SU-DHL-6 (cell line): ENCODE measurements around the gene ZSCAN10.

Experiments used
- H2AFZ ChIP-seq: fragments of 200-600 bp; sonication (generic); 2 replicates; pipeline ENCODE4 v1.6.1; 2014; ENCODE audit warnings: low read depth, mild to moderate bottlenecking, moderate library complexity, mixed read lengths, antibody characterized with exemption, low read length; ENCODE audit not compliant: severe bottlenecking
- H3F3A ChIP-seq: fragments of 200-600 bp; shearing (Covaris generic); 2 replicates; pipeline ENCODE4 v1.6.0; 2016; ENCODE audit warnings: antibody characterized with exemption, mild to moderate bottlenecking; ENCODE audit not compliant: insufficient read depth
- H3K27ac ChIP-seq: fragments of 200-600 bp; sonication (generic); 2 replicates; pipeline ENCODE4 v1.5.1; 2016; ENCODE audit warnings: low read depth, mild to moderate bottlenecking, low read length, moderate library complexity, mixed read lengths
- H3K27me3 ChIP-seq: fragments of 200-600 bp; sonication (generic), shearing (Covaris generic); 2 replicates; pipeline ENCODE4 v1.6.0; 2014; ENCODE audit warnings: mild to moderate bottlenecking, low read length
- H3K36me3 ChIP-seq: fragments of 200-600 bp; sonication (generic); 2 replicates; pipeline ENCODE4 v1.6.1; 2014; ENCODE audit warnings: mild to moderate bottlenecking, low read length, mixed read lengths
- H3K4me2 ChIP-seq: fragments of 300-600, 200-600 bp; shearing (Covaris generic), sonication (generic); 2 replicates; pipeline ENCODE4 v1.6.0; 2014; ENCODE audit warnings: low read length, low read depth, mild to moderate bottlenecking; ENCODE audit not compliant: poor library complexity, severe bottlenecking
- H3K4me3 ChIP-seq: fragments of 200-600 bp; sonication (generic); 2 replicates; pipeline ENCODE4 v1.5.1; 2014; ENCODE audit warnings: antibody characterized with exemption, low read length, mild to moderate bottlenecking, mixed read lengths; ENCODE audit not compliant: insufficient read depth, poor library complexity, severe bottlenecking
- H3K79me2 ChIP-seq: fragments of 200-600 bp; sonication (generic); 2 replicates; pipeline ENCODE4 v1.6.1; 2014; ENCODE audit warnings: mild to moderate bottlenecking, low read length, moderate library complexity; ENCODE audit not compliant: insufficient read depth
- H3K9ac ChIP-seq: fragments of 200-600 bp; sonication (generic); 2 replicates; pipeline ENCODE4 v1.7.0; 2014; ENCODE audit warnings: mild to moderate bottlenecking, low read length
- H3K9me2 ChIP-seq: fragments of 200-600 bp; sonication (generic); replicated peaks from 2 replicates; pipeline ENCODE4 v1.6.1; 2014; ENCODE audit warnings: low read length; ENCODE audit not compliant: insufficient read depth
- H3K9me3 ChIP-seq: fragments of 200-600 bp; sonication (generic); 2 replicates; pipeline ENCODE4 v1.6.1; 2014; ENCODE audit warnings: low read length, mixed read lengths; ENCODE audit not compliant: insufficient read depth
- H4K20me1 ChIP-seq: fragments of 200-600 bp; sonication (generic); 2 replicates; pipeline ENCODE4 v1.6.1; 2014; ENCODE audit warnings: low read depth, mild to moderate bottlenecking, antibody characterized with exemption, low read length, moderate library complexity, mixed read lengths
- EZH2phosphoT487 ChIP-seq: fragments of 200-600 bp; sonication (generic), shearing (Covaris generic); conservative IDR thresholded peaks from 2 replicates; pipeline ENCODE4 v1.6.1; 2018; ENCODE audit warnings: mild to moderate bottlenecking, antibody characterized with exemption, low read length, moderate library complexity, mixed read lengths
- TF ChIP-seq, protein P1 (sequence below): fragments of 200-600 bp; sonication (generic); IDR thresholded peaks from one replicate; pipeline ENCODE4 v1.5.1; 2017; ENCODE audit warnings: antibody characterized with exemption, mild to moderate bottlenecking, low read length, moderate library complexity; ENCODE audit not compliant: insufficient read depth, poor library complexity, severe bottlenecking

ZSCAN10 gene

DNA sequence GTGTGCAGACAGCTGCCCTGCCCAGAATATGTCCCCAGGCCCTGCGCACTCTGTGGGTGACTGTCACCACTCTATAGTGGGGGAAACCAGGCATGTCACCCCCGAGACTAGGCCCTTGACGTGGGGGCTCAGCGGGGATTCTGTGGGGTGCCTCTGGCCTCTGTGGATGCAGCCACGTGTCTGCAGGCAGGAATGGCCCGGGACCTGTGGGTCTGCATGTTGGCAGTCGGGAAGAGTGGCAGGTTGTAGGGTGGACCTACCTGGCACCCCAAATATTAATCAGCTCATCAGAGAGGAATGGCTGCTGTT lies 32.7 kb downstream of the ZSCAN10 start:
- Histone ChIP-seq H3F3A (0 out of 2 replicates have a peak, but pooled peaks cover 4% of the 10 kb centered on the region), H3K27ac (no peak overlapping the region), H3K36me3 (no peaks in the 10 kb centered on the region), H3K9me3 (no peaks in the 10 kb centered on the region), H3K4me3 (no peak overlapping the region), H3K9ac (no peak overlapping the region), H3K27me3 (no peaks in the 10 kb centered on the region), H3K9me2 (no peaks in the 10 kb centered on the region), H3K4me2 (no peak overlapping the region), H2AFZ (no peak overlapping the region), H3K79me2 (no peaks in the 10 kb centered on the region), H4K20me1 (no peaks in the 10 kb centered on the region)
- TF ChIP-seq EZH2phosphoT487, result no peak
- TF ChIP-seq, protein P1, sequence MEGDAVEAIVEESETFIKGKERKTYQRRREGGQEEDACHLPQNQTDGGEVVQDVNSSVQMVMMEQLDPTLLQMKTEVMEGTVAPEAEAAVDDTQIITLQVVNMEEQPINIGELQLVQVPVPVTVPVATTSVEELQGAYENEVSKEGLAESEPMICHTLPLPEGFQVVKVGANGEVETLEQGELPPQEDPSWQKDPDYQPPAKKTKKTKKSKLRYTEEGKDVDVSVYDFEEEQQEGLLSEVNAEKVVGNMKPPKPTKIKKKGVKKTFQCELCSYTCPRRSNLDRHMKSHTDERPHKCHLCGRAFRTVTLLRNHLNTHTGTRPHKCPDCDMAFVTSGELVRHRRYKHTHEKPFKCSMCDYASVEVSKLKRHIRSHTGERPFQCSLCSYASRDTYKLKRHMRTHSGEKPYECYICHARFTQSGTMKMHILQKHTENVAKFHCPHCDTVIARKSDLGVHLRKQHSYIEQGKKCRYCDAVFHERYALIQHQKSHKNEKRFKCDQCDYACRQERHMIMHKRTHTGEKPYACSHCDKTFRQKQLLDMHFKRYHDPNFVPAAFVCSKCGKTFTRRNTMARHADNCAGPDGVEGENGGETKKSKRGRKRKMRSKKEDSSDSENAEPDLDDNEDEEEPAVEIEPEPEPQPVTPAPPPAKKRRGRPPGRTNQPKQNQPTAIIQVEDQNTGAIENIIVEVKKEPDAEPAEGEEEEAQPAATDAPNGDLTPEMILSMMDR, result no peak

DNA sequence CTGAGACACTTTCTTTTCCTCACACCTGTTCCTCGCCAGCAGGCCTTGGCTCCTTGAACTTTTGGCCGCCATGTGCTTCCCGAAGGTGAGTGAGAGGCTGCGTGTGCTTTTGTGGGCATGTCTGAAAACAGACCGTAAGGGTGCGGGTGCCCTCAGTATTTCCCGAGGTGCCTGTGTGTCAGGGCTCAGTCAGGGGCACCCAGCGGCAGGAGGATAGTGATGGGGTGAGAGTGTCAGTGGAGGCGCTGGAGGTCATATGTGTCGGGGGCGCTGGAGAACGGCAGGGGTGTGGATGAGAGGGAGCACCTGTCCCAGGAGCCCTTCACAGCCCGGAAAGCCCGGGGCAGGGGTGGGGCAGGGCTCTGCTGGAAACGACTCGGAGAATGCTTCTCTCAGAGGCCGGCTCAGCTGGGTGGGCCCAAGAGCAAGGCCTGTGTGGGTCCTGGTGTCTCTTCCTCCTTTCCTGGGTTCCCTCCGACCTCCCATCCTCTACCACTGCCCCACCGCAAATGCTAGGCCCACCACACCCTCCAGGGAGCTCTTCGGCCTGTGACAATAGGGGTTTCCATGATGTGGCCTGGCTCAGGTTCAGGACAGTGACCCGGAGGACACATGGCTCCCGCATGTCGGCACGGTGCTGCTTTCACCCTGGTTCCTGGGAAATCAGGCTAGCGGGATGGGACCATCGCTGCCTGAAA lies 33.2 kb downstream of the ZSCAN10 start:
- TF ChIP-seq, protein P1, result no peak
- no peak for TF ChIP-seq EZH2phosphoT487
- Histone ChIP-seq H3K9ac (no peak overlapping the region), H2AFZ (no peak overlapping the region), H3K9me2 (no peaks in the 10 kb centered on the region), H3K4me2 (no peak overlapping the region), H3K79me2 (no peaks in the 10 kb centered on the region), H3K4me3 (no peak overlapping the region), H3K36me3 (no peaks in the 10 kb centered on the region), H3K27ac (no peak overlapping the region), H3F3A (0 out of 2 replicates have a peak, but pooled peaks cover 4% of the 10 kb centered on the region), H3K27me3 (no peaks in the 10 kb centered on the region), H4K20me1 (no peaks in the 10 kb centered on the region), H3K9me3 (no peaks in the 10 kb centered on the region)

DNA sequence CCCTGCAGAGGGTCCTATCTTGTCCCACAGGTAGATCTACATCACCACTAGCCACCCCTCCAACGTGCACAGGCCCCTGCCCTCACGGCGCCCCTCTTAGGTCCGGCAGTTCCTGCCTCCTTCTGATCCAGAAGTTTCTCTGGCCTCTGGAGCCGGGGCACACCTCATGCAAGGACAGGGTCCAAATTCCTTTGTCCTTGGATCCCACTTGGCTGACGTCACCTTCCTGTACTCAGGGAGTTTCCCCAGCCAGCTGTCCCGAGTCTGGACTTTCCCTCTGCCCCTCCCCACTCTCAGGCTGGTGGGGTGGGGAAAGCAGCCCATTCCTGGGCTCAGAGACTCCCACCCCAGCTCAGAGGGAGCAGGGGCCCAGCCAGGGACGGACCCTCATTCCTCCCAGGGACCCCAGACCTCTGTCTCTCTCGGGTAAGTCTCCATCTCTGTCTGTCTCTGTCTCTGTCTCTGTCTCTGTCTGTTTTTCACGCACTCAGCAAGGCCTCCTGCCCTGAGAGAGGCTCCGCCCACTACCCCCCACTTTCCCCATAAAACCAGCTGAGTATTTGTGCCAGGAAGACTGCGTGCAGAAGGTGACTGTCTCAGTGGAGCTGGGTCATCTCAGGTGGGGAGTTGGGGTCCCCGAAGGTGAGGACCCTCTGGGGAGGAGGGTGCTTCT lies 33.9 kb downstream of the ZSCAN10 start, which contains the start of gene IL32:
IL32 (plus strand) TSS at position 572 of the 673 bp plus-strand sequence. CDS start 172 bp downstream, outside the sequence.
- H3K36me3 ChIP-seq, result no peaks in the 10 kb centered on the region
- no peak for TF ChIP-seq EZH2phosphoT487
- no peaks in the 10 kb centered on the region for H3K9me2 ChIP-seq
- no peak within 1 kb of the TSS for H3K9ac ChIP-seq
- H3K9me3 ChIP-seq, result no peaks in the 10 kb centered on the region
- no peaks in the 10 kb centered on the region for H4K20me1 ChIP-seq
- no peaks in the 10 kb centered on the region for H3K27me3 ChIP-seq
- H3K4me2 ChIP-seq, result no peak within 1 kb of the TSS
- H3K27ac ChIP-seq, result no peak within 1 kb of the TSS
- no peak within 1 kb of the TSS for H2AFZ ChIP-seq
- no peak within 1 kb of the TSS for H3K4me3 ChIP-seq
- H3K79me2 ChIP-seq, result no peaks in the 10 kb centered on the region
- 0 out of 2 replicates have a peak, but pooled peaks cover 4% of the 10 kb centered on the region for H3F3A ChIP-seq
